Measurements from ENCODE around the gene TBX21. TPM values are rescaled to one million over a fixed set of nuclear protein-coding genes. Genes with fewer than 3 reads are reported as not detected.

Gene TBX21
- total RNA-seq, 1 experiment from 2014 or later: 0.20 TPM

GRCh38 chr17:47721725-47722124 lies 11.3 kb upstream of the TBX21 start:
- H3K27me3 ChIP-seq (ENCODE audit: insufficient read depth, low read length): peaks cover 23% of the 10 kb centered on the region; the same call in 1 of the 2 replicates
- intact Hi-C loops (cut with micrococcal nuclease): no loop called here

More at GRCh38 chr17:47721725-47722124, 11.3 kb upstream of the TBX21 start:
- Histone ChIP-seq H3K27ac (ENCODE audit: low read depth, low read length) (no peak overlapping the region), H3K4me1 (ENCODE audit: control insufficient read depth in 1 of 2, insufficient read depth in 2 of 2, low read length in 2 of 2) (peaks cover 18 to 47% of the 10 kb centered on the region in 2 experiments), H3K4me2 (ENCODE audit: low read length) (peak overlapping the region; percentile 68), H3K9me3 (ENCODE audit: control insufficient read depth in 1 of 2, insufficient read depth in 1 of 2, low read depth in 1 of 2, low read length in 2 of 2) (no peaks in the 10 kb centered on the region), H2AFZ (ENCODE audit: low read depth, low read length, poor library complexity, severe bottlenecking) (peak overlapping the region; percentile 64), H3K79me2 (ENCODE audit: insufficient read depth, low read length) (no peaks in the 10 kb centered on the region), H3K9ac (ENCODE audit: low read length) (peak overlapping the region; percentile 12; the same call in 1 of the 2 replicates), H3K4me3 (replicated peaks in 1 of 2; ENCODE audit: low read depth in 1 of 2, low read length in 2 of 2) (0 out of 4 replicates have a peak overlapping the region, but pooled peaks of 1 of the 2 experiments have one; percentile 23), H3K9me2 (ENCODE audit: insufficient read depth) (no peaks in the 10 kb centered on the region), H3K36me3 (ENCODE audit: control insufficient read depth in 1 of 2, insufficient read depth in 2 of 2, low read length in 2 of 2) (no peaks in the 10 kb centered on the region), H4K20me1 (ENCODE audit: insufficient read depth) (no peaks in the 10 kb centered on the region)
- TF ChIP-seq, protein P1, sequence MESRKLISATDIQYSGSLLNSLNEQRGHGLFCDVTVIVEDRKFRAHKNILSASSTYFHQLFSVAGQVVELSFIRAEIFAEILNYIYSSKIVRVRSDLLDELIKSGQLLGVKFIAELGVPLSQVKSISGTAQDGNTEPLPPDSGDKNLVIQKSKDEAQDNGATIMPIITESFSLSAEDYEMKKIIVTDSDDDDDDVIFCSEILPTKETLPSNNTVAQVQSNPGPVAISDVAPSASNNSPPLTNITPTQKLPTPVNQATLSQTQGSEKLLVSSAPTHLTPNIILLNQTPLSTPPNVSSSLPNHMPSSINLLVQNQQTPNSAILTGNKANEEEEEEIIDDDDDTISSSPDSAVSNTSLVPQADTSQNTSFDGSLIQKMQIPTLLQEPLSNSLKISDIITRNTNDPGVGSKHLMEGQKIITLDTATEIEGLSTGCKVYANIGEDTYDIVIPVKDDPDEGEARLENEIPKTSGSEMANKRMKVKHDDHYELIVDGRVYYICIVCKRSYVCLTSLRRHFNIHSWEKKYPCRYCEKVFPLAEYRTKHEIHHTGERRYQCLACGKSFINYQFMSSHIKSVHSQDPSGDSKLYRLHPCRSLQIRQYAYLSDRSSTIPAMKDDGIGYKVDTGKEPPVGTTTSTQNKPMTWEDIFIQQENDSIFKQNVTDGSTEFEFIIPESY (IDR thresholded peaks at IDR 0.05; ENCODE audit: extremely low read depth, insufficient replicate concordance, low read length): no peak
- TF ChIP-seq SRF (IDR thresholded peaks at IDR 0.05; ENCODE audit: low read depth) (no peak), SIN3A (IDR thresholded peaks at IDR 0.05; ENCODE audit: low read depth) (no peak), SP1 (IDR thresholded peaks at IDR 0.05; ENCODE audit: low read depth) (no peak), ZNF274 (IDR thresholded peaks at IDR 0.05; ENCODE audit: low read depth, low read length) (no peak), JUND (IDR thresholded peaks at IDR 0.05) (no peak), TCF7L2 (IDR thresholded peaks at IDR 0.05; ENCODE audit: borderline replicate concordance, extremely low read depth, insufficient read depth, insufficient read length) (no peak), EZH2 (IDR thresholded peaks at IDR 0.05) (no peak)
- TF ChIP-seq, protein P2, sequence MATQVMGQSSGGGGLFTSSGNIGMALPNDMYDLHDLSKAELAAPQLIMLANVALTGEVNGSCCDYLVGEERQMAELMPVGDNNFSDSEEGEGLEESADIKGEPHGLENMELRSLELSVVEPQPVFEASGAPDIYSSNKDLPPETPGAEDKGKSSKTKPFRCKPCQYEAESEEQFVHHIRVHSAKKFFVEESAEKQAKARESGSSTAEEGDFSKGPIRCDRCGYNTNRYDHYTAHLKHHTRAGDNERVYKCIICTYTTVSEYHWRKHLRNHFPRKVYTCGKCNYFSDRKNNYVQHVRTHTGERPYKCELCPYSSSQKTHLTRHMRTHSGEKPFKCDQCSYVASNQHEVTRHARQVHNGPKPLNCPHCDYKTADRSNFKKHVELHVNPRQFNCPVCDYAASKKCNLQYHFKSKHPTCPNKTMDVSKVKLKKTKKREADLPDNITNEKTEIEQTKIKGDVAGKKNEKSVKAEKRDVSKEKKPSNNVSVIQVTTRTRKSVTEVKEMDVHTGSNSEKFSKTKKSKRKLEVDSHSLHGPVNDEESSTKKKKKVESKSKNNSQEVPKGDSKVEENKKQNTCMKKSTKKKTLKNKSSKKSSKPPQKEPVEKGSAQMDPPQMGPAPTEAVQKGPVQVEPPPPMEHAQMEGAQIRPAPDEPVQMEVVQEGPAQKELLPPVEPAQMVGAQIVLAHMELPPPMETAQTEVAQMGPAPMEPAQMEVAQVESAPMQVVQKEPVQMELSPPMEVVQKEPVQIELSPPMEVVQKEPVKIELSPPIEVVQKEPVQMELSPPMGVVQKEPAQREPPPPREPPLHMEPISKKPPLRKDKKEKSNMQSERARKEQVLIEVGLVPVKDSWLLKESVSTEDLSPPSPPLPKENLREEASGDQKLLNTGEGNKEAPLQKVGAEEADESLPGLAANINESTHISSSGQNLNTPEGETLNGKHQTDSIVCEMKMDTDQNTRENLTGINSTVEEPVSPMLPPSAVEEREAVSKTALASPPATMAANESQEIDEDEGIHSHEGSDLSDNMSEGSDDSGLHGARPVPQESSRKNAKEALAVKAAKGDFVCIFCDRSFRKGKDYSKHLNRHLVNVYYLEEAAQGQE (IDR thresholded peaks at IDR 0.05; ENCODE audit: low read depth): no peak
- ChIA-PET CTCF (interaction anchor here (1.1 kb wide), 1 partner anchor 58 kb away, joined by 4 read pairs; no protein-coding TSS in a partner anchor), POLR2A (no interaction called here), RAD21 (ENCODE audit: low non-redundant PET in 1 of 2, low total read pairs in 2 of 2, uncharacterized antibody in 2 of 2, unreplicated experiment in 2 of 2) (no interaction called here)
- ATAC-seq: no peak
- DNase-seq (ENCODE audit: low read depth, low spot score): no peak
- BruUV-seq (replicated peaks): no TSS peak
